Muscle layer of duodenum (tissue), 2 donors: Measurements from ENCODE around the gene RPS6KA2.

ENCODE experiments used
- H3K27ac ChIP-seq: one replicate; pipeline ENCODE4 v1.7.0; 2013; ENCODE audit warnings: mild to moderate bottlenecking, low read length
- H3K27me3 ChIP-seq: one replicate; pipeline ENCODE4 v1.7.0; 2013; ENCODE audit warnings: low read depth, mild to moderate bottlenecking, control low read depth, low read length
- H3K36me3 ChIP-seq, 2 donors: one replicate each; pipeline ENCODE4 v1.7.0; 2013; ENCODE audit warnings: low read length in 2 of 2, control low read depth in 1 of 2, mild to moderate bottlenecking in 1 of 2; ENCODE audit not compliant: insufficient read depth in 2 of 2, control insufficient read depth in 1 of 2
- H3K4me1 ChIP-seq, 2 donors: one replicate each; pipeline ENCODE4 v1.7.0; 2013; ENCODE audit warnings: low read length in 2 of 2, mild to moderate bottlenecking in 2 of 2, control low read depth in 1 of 2, moderate library complexity in 1 of 2; ENCODE audit not compliant: insufficient read depth in 2 of 2, control insufficient read depth in 1 of 2
- H3K4me3 ChIP-seq, 2 donors: one replicate each; pipeline ENCODE4 v1.7.0; 2013; ENCODE audit warnings: low read length in 2 of 2, low read depth in 1 of 2, mild to moderate bottlenecking in 1 of 2
- H3K9me3 ChIP-seq, 2 donors: one replicate each; pipeline ENCODE4 v1.7.0; 2013; ENCODE audit warnings: low read length in 2 of 2, control low read depth in 1 of 2, mild to moderate bottlenecking in 1 of 2; ENCODE audit not compliant: control insufficient read depth in 1 of 2
- donor health status: healthy.

The RPS6KA2 gene

DNA sequence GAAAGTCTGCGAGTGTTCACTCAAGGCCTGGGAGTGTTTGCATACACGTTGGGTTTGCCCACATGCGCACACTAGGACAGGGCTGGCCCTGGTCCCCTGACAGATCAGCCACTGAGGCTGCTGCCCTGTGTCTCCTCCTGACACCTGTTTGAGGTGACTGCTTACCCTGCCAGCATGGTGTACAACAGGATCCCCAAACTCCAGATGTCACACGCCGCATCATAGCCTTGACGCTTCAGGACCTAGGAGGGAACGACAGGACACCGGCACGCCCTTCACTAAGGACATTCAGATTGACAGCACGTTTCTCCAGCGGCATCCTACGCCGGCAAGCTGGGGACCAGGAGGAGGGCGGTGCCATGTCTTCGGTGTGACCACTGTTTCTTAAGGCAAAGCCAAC is 207.3 kb downstream of the RPS6KA2 start:
- Histone ChIP-seq H3K9me3 (no peaks in the 10 kb centered on the region), H3K27me3 (no peaks in the 10 kb centered on the region), H3K4me1 (no peaks in the 10 kb centered on the region), H3K4me3 (no peak overlapping the region), H3K36me3 (peaks cover 8 to 54% of the 10 kb centered on the region in 2 donors), H3K27ac (no peak overlapping the region)

- peaks cover 8 to 54% of the 10 kb centered on the region in 2 donors for H3K36me3 ChIP-seq
- no peaks in the 10 kb centered on the region for H3K4me1 ChIP-seq
- no peak overlapping the region for H3K27ac ChIP-seq
- no peaks in the 10 kb centered on the region for H3K9me3 ChIP-seq
- no peaks in the 10 kb centered on the region for H3K27me3 ChIP-seq
- no peak overlapping the region for H3K4me3 ChIP-seq
Measured at GRCh38 chr6:166419286-166419685, 207.8 kb downstream of the RPS6KA2 start.

DNA sequence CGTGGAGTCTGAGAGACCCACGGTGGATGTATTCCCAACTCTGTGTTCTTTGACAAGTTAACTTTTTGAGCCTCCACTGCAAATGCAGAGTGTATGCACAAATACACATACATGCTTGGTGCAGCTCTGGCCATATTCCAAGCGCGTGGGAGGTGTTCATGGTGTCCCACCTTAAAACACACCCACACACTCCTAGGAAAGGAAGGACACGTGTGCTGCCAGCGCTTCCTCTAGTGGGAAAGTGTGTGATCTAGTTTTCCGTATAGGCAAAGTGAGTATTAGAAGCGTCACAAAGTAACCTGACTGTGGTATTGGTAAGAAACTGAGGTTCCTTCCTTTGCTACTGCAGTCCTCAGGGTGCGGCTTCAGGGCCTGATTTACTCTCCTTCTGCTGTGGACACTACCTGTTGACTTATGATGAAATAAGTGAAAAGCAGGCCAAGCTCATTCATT is 208.3 kb downstream of the RPS6KA2 start:
- H3K27me3 ChIP-seq, result no peaks in the 10 kb centered on the region
- H3K9me3 ChIP-seq, result no peaks in the 10 kb centered on the region
- peaks cover 9 to 56% of the 10 kb centered on the region in 2 donors for H3K36me3 ChIP-seq
- no peaks in the 10 kb centered on the region for H3K4me1 ChIP-seq
- H3K27ac ChIP-seq, result no peak overlapping the region
- no peak overlapping the region for H3K4me3 ChIP-seq

GRCh38 chr6:166417285-166417691 is 209.8 kb downstream of the RPS6KA2 start:
- H3K27me3 ChIP-seq, result no peaks in the 10 kb centered on the region
- H3K36me3 ChIP-seq, result peaks cover 12 to 57% of the 10 kb centered on the region in 2 donors
- no peak overlapping the region for H3K27ac ChIP-seq
- no peak overlapping the region for H3K4me3 ChIP-seq
- H3K4me1 ChIP-seq, result no peaks in the 10 kb centered on the region
- H3K9me3 ChIP-seq, result no peaks in the 10 kb centered on the region

DNA sequence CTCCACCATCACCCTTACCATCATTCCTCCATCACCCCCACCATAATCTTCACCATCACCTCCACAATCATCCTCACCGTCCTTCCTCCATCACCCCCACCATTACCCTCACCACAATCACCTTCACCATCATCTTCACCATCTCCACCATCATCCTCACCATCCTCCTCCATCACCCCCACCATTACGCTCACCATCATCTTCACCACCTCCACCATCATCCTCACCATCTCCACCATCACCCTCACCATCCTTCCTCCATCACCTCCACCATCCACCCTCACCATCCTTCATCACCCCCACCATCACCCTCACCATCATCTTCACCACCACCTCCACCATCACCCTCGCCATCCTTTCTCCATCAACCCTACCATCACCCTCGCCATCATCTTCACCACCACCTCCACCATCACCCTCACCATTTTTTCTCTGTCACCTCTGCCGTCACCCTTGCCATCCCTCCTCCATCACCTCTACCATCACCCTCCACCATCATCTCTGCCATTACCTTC is 211.2 kb downstream of the RPS6KA2 start:
- no peak overlapping the region for H3K4me3 ChIP-seq
- no peaks in the 10 kb centered on the region for H3K27me3 ChIP-seq
- no peak overlapping the region for H3K27ac ChIP-seq
- H3K4me1 ChIP-seq, result no peaks in the 10 kb centered on the region
- peaks cover 12 to 49% of the 10 kb centered on the region in 2 donors for H3K36me3 ChIP-seq
- no peaks in the 10 kb centered on the region for H3K9me3 ChIP-seq

DNA sequence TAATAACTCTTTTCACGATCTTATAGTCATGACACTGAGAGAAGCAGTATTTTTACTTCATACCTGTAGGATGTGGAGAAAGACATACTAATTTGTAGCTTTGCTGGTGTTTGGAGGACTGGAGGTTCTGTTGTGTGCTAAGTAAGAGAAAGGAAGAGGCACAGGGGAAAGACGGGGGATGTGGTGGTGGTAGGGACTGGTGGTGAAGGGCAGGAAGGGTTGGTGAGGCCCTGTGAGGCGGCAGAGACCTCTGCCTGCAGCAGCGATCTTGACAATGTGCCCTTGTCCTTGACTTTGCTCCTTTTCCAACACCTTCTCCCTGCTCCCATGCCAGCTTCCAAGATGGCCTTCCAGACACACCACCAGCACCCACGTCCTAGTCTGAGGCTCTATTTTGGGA is 211.7 kb downstream of the RPS6KA2 start:
- Histone ChIP-seq H3K27ac (no peak overlapping the region), H3K9me3 (no peaks in the 10 kb centered on the region), H3K27me3 (no peaks in the 10 kb centered on the region), H3K4me3 (no peak overlapping the region), H3K36me3 (peaks cover 12 to 46% of the 10 kb centered on the region in 2 donors), H3K4me1 (no peaks in the 10 kb centered on the region)

- H3K4me1 ChIP-seq, result no peaks in the 10 kb centered on the region
Measured at GRCh38 chr6:166413491-166413951, 213.5 kb downstream of the RPS6KA2 start.

GRCh38 chr6:166412911-166413384 is 214.1 kb downstream of the RPS6KA2 start:
- Histone ChIP-seq H3K4me1 (no peaks in the 10 kb centered on the region), H3K4me3 (no peak overlapping the region), H3K9me3 (no peaks in the 10 kb centered on the region), H3K27ac (no peak overlapping the region), H3K27me3 (no peaks in the 10 kb centered on the region), H3K36me3 (peaks cover 12 to 23% of the 10 kb centered on the region in 2 donors)

More at GRCh38 chr6:166413491-166413951, 213.5 kb downstream of the RPS6KA2 start:
- Histone ChIP-seq H3K27me3 (no peaks in the 10 kb centered on the region), H3K4me3 (no peak overlapping the region), H3K9me3 (no peaks in the 10 kb centered on the region), H3K27ac (no peak overlapping the region), H3K36me3 (peaks cover 12 to 29% of the 10 kb centered on the region in 2 donors)

- Histone ChIP-seq H3K27ac (no peak overlapping the region), H3K4me1 (no peaks in the 10 kb centered on the region), H3K9me3 (no peaks in the 10 kb centered on the region), H3K27me3 (no peaks in the 10 kb centered on the region), H3K4me3 (no peak overlapping the region), H3K36me3 (peaks cover 12 to 18% of the 10 kb centered on the region in 2 donors)
Measured at GRCh38 chr6:166412156-166412910, 214.7 kb downstream of the RPS6KA2 start.

DNA sequence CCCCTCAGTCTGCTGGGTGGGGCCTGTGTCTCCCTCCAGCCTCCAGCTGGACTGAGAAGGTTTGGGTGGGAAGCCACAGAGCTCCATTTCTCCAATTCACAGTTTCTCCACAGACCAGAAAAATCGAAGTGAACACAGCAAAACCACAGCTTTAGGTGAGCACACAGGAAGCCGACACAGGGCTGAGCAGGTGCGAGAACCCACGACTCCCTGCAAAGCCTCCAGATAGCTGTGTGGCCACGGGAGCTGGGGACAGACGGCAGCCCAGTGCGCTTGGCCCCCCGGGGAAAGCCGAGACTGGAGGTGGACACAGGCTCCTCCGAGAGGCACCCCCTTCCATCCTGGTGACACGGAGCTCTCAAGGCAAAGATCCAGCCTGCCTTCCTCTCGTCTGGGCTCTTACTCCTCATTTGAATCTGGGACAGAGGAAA is 215.3 kb downstream of the RPS6KA2 start:
- no peak overlapping the region for H3K4me3 ChIP-seq
- no peaks in the 10 kb centered on the region for H3K27me3 ChIP-seq
- no peaks in the 10 kb centered on the region for H3K9me3 ChIP-seq
- peaks cover 12 to 15% of the 10 kb centered on the region in 2 donors for H3K36me3 ChIP-seq
- no peak overlapping the region for H3K27ac ChIP-seq
- H3K4me1 ChIP-seq, result no peaks in the 10 kb centered on the region

DNA sequence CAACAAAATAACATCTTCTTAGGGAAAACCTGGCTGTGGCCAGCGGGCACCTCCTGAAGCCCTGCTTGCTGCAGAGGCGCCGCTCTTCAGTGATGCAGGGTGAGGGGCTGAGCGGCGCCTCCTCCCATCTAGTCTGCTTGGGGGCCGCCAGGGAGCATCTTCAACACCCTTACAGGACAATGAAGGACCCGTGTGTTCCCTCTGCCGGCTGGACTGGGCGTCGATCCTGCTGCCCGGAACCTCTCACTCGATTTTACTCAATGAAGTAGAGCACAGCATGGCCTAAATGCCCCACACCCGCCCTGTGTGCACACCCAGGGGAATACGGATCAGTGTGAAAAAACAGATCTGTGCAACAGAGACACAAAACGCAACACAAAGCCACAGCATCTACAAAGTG is 215.8 kb downstream of the RPS6KA2 start:
- H3K27me3 ChIP-seq, result no peaks in the 10 kb centered on the region
- peaks cover 12 to 15% of the 10 kb centered on the region in 2 donors for H3K36me3 ChIP-seq

More for the DNA sequence above, 215.8 kb downstream of the RPS6KA2 start:
- Histone ChIP-seq H3K27ac (no peak overlapping the region), H3K4me3 (no peak overlapping the region), H3K4me1 (no peaks in the 10 kb centered on the region), H3K9me3 (no peaks in the 10 kb centered on the region)
